Hippocampal formation (tissue), 2 donors: ENCODE measurements around the gene NKPD1.

Source experiments
- DNase-seq, 2 donors: peaks; one replicate each; lab custom pipeline; 2025; lab: John Stamatoyannopoulos, UW

NKPD1 gene

GRCh38 chr19:45140533-45140932, 20.2 kb downstream of the NKPD1 start:
- DNase-seq: no peak

- no peak for DNase-seq
These were observed 20.7 kb downstream of the NKPD1 start for GRCh38 chr19:45140144-45140503.

DNA sequence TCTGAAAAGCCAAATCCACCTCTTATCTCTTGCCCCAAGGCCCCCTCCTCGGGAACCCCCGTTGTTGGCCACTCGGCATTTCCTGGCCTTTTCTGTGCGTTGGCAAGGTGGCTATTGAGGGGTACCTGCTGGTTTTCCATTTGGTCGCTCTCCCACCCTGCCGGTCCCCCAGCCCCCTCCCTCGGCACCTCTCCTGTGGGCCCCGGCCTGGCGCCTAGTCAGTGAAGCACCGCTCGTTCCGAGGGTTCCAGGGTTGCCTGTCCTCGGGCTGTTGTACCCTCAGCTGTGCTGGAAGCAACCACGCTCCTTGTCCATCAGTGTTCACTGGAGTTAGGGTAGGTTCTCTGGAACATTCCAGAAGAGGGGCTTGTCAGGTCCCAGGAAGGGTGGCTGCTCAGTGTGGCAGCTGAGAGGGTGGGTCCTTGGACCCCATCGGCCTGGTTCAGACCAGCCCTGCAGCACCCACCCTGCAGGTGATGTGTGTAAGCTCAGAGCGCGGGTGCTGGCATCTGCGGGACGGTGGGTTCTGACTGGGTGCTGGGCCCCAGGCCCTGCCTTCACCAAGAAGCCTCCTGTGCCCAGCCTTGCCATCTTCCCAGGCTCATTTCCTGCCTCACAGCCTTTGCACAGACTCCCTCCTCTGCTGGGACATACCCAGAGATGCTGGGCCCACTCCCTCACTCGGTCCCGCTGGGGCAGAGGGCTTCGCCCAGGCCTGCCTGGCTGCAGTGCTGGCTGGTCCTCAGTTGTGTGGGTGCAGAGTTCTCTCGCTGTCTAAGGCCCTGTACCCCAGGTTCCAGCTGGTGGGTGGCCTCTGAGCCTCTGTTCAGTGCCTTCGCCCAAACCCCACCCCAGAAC, 21.3 kb downstream of the NKPD1 start:
- DNase-seq: no peak

- DNase-seq: no peak
These were observed 22.5 kb downstream of the NKPD1 start for GRCh38 chr19:45138303-45138751.

GRCh38 chr19:45137179-45137761, 23.5 kb downstream of the NKPD1 start:
- peak in 1 of 2 donors; percentile 26 for DNase-seq

DNA sequence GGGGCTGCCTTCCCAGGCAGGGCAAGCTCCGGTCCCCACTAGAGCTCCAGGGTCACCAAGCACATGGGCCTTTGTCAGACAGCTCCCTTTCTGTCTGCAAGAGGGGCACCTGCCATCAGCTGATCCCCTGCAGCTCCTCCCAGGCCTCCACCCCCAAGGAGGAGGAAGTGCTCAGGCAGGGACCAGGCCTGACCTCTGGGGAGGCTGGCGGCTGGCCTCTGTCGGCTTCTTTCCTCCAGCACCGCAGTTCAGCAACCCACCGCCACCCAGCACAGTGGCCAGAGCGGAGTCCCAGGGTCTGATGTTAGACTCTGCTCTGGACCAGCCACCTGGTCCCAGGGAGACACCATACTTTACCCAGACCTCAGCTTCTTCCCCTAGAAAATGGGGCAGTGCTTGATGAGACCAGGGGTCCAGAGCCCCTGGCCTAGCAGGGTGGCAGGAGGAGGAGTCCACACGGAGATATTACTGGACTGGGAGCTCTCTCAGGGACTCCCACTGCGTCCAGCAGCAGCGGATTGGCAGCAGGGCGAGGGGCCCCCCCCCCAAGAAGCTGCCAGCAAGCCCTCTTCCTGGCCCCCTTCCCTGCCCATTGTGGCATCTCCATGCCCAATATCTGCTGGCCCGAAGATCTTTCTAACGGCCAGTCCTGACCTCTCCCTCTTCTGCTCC, 24.1 kb downstream of the NKPD1 start:
- DNase-seq: no peak

GRCh38 chr19:45135176-45135885, 25.5 kb downstream of the NKPD1 start:
- no peak for DNase-seq

GRCh38 chr19:45133661-45134060, 27.1 kb downstream of the NKPD1 start:
- DNase-seq: no peak

DNA sequence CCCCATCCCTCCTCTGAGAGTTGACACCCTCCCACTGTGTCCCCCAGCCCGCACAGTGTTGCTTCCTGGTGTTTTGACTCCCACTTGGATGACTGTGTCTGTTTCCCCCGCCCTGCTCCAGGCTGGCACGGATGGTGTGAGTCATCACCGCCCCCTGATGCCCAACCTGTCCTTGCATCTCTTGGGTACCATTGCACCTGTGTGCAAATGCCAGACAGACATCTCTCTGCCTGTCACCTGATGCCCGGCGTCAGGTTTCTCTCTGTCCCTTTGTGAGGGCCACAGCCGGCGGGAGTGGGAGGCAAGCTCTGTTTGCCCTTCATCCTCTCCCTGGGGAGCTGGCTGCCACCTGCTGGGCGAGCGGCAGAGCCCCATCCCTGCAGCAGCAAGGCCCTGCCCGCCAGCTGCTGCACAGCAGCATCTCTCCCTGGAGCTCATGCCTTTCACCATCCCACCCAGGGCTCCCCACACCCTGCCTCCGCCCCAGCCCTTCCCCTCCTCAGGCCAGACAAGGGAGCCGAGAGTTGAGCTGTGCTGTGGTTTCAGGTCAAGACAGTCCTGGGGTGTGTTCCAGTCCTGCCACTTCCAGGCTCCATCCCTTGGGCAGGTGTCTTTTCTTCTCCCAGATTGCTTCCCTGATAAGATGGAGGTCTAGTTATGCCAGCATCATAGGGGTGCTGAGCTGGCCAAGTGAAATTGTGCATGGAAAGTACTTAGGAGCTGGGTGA, 29.7 kb downstream of the NKPD1 start:
- peak in 1 of 2 donors; percentile 8 for DNase-seq

DNA sequence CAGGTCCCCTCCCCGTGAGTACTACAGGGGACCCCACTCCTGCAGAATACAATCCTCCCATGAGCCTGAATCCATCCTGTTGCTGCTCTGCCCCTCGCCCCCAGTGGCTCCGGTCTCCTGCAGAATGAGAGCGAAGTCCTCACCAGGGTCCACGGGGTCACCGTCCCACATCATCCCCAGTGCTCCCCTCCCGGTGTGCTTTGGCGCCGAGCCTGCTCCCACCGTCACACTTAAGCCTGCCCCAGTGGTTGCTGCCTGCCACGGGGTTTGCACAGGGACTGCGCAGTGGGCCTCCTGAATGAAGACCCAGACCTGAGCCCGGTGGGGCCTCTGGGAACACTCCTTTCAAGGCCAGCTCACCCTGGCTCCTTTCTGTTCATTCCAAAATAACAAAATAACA, 30.5 kb downstream of the NKPD1 start:
- DNase-seq: no peak

- no peak for DNase-seq
These were observed 32.0 kb downstream of the NKPD1 start for GRCh38 chr19:45128806-45129205.

GRCh38 chr19:45128146-45128545, 32.6 kb downstream of the NKPD1 start:
- no peak for DNase-seq

- no peak for DNase-seq
These were observed 34.1 kb downstream of the NKPD1 start for GRCh38 chr19:45126654-45127053.

DNA sequence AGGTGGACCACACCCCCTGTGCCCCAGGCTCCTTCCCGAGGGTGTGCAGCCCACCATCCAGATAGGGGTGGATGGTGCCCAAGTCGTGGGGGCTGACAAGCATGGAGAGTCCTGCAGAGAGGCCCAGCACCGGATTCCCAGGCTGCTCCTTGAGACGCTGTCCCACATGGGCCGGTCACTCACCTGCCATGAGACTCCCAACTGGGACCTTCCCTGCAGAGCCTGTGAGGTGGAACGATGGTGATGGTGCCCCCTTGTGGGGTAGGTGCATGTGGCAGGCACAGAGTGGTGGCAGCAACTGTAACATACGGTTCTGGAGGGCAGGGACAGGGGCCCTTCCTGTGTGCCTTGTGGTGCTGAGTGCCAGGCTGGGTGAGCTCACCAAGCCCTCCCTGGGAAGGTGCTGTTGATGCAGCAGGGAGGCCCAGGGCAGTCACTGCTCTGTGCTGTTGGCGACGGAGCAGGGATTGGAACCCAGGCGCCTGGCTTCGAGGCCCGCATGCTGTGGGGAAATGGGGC, 34.7 kb downstream of the NKPD1 start:
- DNase-seq: peak in 1 of 2 donors; percentile 26

DNA sequence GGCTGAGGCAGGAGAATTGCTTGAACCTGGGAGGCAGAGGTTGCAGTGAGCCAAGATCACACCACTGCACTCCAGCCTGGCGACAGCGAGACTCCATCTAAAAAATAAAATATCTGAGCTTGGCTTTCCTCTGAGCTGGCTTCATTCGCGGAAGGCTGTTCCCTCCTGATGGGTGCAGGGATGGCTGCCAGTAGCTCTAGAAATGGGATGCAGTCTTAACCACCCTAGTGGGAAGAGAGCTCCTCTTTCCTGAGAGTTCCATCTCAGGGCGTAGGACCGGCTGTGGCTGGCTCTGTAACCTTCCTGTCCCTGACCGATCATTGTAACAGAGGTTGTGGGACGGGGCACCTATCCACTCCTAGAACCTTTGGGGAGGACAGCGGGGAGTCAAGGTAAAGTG, 35.4 kb downstream of the NKPD1 start:
- no peak for DNase-seq

DNA sequence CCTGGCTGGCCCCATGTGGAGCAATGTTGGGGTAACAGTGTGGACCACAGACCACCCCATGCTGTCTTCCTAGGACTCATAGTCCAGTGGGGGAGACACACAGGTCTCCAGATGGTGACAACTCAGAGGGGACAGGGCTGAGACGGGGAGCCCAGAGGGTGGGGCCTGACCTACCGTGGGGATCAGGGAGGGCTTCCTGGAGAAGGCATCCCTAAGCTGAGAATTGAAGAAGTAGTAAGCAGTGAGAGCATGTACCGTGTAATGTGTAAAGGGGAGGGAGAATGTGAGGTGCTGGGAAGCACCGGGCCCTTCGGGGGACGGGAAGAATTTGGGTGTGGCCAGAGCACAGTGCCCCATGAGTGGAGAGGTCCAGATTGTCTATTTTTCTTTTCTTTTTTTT, 36.8 kb downstream of the NKPD1 start:
- no peak for DNase-seq

DNA sequence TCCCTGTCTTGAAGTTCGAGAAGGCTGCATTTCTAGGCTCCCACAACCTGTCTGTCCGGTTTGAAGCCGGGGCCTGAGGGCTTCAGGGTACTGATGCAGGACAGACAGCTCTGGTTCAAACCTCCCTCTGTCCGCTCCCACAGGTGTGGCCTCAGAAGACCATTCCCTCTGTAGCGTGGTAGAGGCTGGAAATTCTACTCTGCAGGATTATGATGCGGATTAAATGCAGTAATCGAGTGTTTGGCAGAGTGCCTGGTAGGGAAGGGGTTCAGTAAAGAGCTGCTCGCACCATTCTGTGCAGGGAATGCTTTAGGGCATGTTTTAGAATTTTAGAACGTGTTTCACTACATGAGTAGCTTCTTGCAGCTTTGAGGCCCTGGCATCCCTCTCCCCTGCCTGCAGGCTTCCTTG, 37.3 kb downstream of the NKPD1 start:
- DNase-seq: no peak

DNA sequence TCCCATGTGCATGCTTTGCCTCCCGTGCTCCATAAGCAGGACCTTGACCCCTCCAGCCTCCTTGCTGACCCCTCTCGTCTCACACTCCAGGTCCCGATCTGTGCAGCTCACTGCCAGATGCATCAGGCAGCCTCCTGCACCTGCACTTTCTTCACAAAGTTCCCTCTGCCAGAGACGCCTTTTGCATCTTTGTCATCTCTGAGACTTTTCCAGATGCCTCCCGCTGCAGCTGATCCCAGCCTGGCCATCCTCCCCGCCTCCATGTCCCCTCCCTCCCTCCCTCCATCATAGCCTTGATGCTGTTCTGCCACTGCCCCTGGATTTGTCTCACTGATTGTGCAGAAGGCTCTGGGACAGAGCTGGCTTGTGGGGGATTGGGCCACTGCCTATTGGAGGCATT, 38.0 kb downstream of the NKPD1 start:
- no peak for DNase-seq

- DNase-seq: no peak
These were observed 38.9 kb downstream of the NKPD1 start for GRCh38 chr19:45121827-45122345.

DNA sequence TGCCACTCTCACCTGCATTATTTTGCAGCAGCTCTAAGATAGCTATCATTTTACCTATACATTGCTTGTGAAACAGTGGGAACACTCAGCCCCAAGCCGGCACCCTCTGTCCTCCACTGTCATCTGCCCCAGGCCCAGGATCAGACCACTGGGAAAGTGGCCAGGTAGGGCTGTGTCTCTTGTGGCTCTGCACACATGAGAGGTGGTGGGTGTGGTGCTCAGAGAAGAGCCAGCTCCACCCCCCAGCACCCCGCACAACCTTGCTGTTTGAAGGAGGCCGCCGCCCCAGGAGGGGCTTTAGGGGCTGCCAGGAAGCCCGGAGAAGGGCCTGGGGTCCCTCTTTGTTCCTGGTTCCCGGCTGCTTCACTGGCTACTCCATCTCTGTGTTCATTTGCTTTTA, 41.2 kb downstream of the NKPD1 start:
- DNase-seq: no peak
